Astrocyte (in vitro differentiated cells and primary cell): ENCODE results near the gene BPTF. TPM values are rescaled to one million over a fixed set of nuclear protein-coding genes. Genes with fewer than 3 reads are reported as not detected.
"Not testable (repeated sequence)": the region's sequence is repeated elsewhere in the genome, so short reads cannot be mapped to it uniquely, and the experiment has no call there.

Experiments
- DNase-seq: peaks from one replicate; pipeline ENCODE4 v3.0.0-alpha.2; 2010; ENCODE audit warnings: low read depth
- FAIRE-seq: peaks from 2 replicates; lab custom pipeline; 2011; peaks lifted over from hg19 to GRCh38; lab: Jason Lieb, UNC
- H2AFZ ChIP-seq: 2 replicates; pipeline ENCODE4 v1.6.0; 2012; ENCODE audit warnings: low read depth, low read length, inconsistent platforms
- H3K27ac ChIP-seq: 2 replicates; pipeline ENCODE4 v1.5.1; 2011; ENCODE audit warnings: low read depth, low read length, inconsistent platforms
- H3K27me3 ChIP-seq: 2 replicates; pipeline ENCODE4 v1.6.0; 2011; ENCODE audit warnings: low read length, inconsistent platforms; ENCODE audit not compliant: insufficient read depth
- H3K36me3 ChIP-seq: 2 replicates; pipeline ENCODE4 v1.5.1; 2011; ENCODE audit warnings: low read length, inconsistent platforms; ENCODE audit not compliant: insufficient read depth
- H3K4me1 ChIP-seq: 2 replicates; pipeline ENCODE4 v1.5.1; 2011; ENCODE audit warnings: low read length, inconsistent platforms; ENCODE audit not compliant: insufficient read depth
- H3K4me2 ChIP-seq: 2 replicates; pipeline ENCODE4 v1.6.0; 2012; ENCODE audit warnings: low read length, inconsistent platforms
- H3K4me3 ChIP-seq: 2 replicates; pipeline ENCODE4 v1.5.1; 2011; ENCODE audit warnings: low read depth, mild to moderate bottlenecking, low read length, inconsistent platforms; ENCODE audit not compliant: insufficient read depth
- H3K79me2 ChIP-seq: 2 replicates; pipeline ENCODE4 v1.6.0; 2012; ENCODE audit warnings: mild to moderate bottlenecking, low read length, inconsistent platforms; ENCODE audit not compliant: insufficient read depth
- H3K9ac ChIP-seq: 2 replicates; pipeline ENCODE4 v1.6.0; 2012; ENCODE audit warnings: mild to moderate bottlenecking, low read length, inconsistent platforms
- H3K9me3 ChIP-seq: 2 replicates; pipeline ENCODE4 v1.5.1; 2012; ENCODE audit warnings: low read depth, mild to moderate bottlenecking, low read length, inconsistent platforms; ENCODE audit not compliant: insufficient read depth
- H4K20me1 ChIP-seq: 2 replicates; pipeline ENCODE4 v1.6.0; 2012; ENCODE audit warnings: low read length, inconsistent platforms; ENCODE audit not compliant: insufficient read depth
- H3K27ac Mint-ChIP-seq: one replicate; pipeline ENCODE4 v1.8.0; 2021; ENCODE audit warnings: mild to moderate bottlenecking, mixed read lengths; ENCODE audit not compliant: unreplicated experiment
- H3K27me3 Mint-ChIP-seq: one replicate; pipeline ENCODE4 v1.8.0; 2021; ENCODE audit warnings: low read depth, mixed read lengths; ENCODE audit not compliant: unreplicated experiment
- H3K36me3 Mint-ChIP-seq: one replicate; pipeline ENCODE4 v1.8.0; 2021; ENCODE audit warnings: low read depth, mixed read lengths; ENCODE audit not compliant: unreplicated experiment
- H3K4me1 Mint-ChIP-seq: one replicate; pipeline ENCODE4 v1.8.0; 2021; ENCODE audit warnings: low read depth, mixed read lengths; ENCODE audit not compliant: unreplicated experiment
- H3K4me3 Mint-ChIP-seq: one replicate; pipeline ENCODE4 v1.8.0; 2021; ENCODE audit warnings: mild to moderate bottlenecking, moderate library complexity, mixed read lengths; ENCODE audit not compliant: unreplicated experiment
- H3K9me3 Mint-ChIP-seq: one replicate; pipeline ENCODE4 v1.8.0; 2021; ENCODE audit warnings: mild to moderate bottlenecking, mixed read lengths; ENCODE audit not compliant: unreplicated experiment
- CTCF ChIP-seq: IDR thresholded peaks from 2 replicates; pipeline ENCODE4 v1.5.1; 2011; ENCODE audit warnings: low read depth, mild to moderate bottlenecking, inconsistent platforms, low read length, moderate library complexity; ENCODE audit not compliant: insufficient read depth
- EZH2 ChIP-seq: IDR thresholded peaks from 2 replicates; pipeline ENCODE4 v1.6.1; 2012; ENCODE audit warnings: mild to moderate bottlenecking, low read length, inconsistent platforms; ENCODE audit not compliant: insufficient read depth
- total RNA-seq: library from RNA; stranded (reverse); gene quantifications from 2 replicates; pipeline ENCODE4 v1.2.1, GENCODE V29; 2021

BPTF gene
- total RNA-seq, 1 donor from 2014 or later = 72.7 TPM

- H3K4me1 Mint-ChIP-seq = peaks cover 10% of the 10 kb centered on the region
- no peak for FAIRE-seq
Measured at GRCh38 chr17:67855504-67856324, 30.4 kb downstream of the BPTF start.

GRCh38 chr17:67856402-67856801, 31.1 kb downstream of the BPTF start:
- not testable (repeated sequence) for H3K27ac Mint-ChIP-seq, H3K27ac ChIP-seq, H3K36me3 Mint-ChIP-seq, H3K9ac ChIP-seq, H3K4me3 Mint-ChIP-seq, H3K4me2 ChIP-seq, H3K4me1 Mint-ChIP-seq, H3K4me3 ChIP-seq, FAIRE-seq, H3K27me3 ChIP-seq, H3K9me3 ChIP-seq, H2AFZ ChIP-seq, H3K9me3 Mint-ChIP-seq, DNase-seq, H3K27me3 Mint-ChIP-seq, H3K4me1 ChIP-seq
- Histone ChIP-seq H3K36me3 (peaks cover 14% of the 10 kb centered on the region), H4K20me1 (peaks cover 86% of the 10 kb centered on the region), H3K79me2 (peaks cover 98% of the 10 kb centered on the region)

More at GRCh38 chr17:67855504-67856324, 30.4 kb downstream of the BPTF start:
- no peak overlapping the region for H3K4me2 ChIP-seq
- peaks cover 4% of the 10 kb centered on the region for H3K9me3 Mint-ChIP-seq
- H3K36me3 ChIP-seq = peaks cover 14% of the 10 kb centered on the region
- no peak overlapping the region for H3K9ac ChIP-seq
- no peak overlapping the region for H3K4me3 ChIP-seq
- no peaks in the 10 kb centered on the region for H3K27me3 ChIP-seq
- H3K27ac ChIP-seq = no peak overlapping the region
- no peaks in the 10 kb centered on the region for H3K4me1 ChIP-seq
- H3K27me3 Mint-ChIP-seq = no peaks in the 10 kb centered on the region
- no peak overlapping the region for H3K4me3 Mint-ChIP-seq
- H2AFZ ChIP-seq = no peak overlapping the region
- H3K79me2 ChIP-seq = peaks cover 98% of the 10 kb centered on the region
- no peak overlapping the region for H3K27ac Mint-ChIP-seq
- DNase-seq = no peak
- H3K36me3 Mint-ChIP-seq = peaks cover 7% of the 10 kb centered on the region
- peaks cover 86% of the 10 kb centered on the region for H4K20me1 ChIP-seq
- H3K9me3 ChIP-seq = no peaks in the 10 kb centered on the region
- no peak for TF ChIP-seq EZH2
- TF ChIP-seq CTCF = no peak

- Histone ChIP-seq H3K36me3 (no peaks in the 10 kb centered on the region), H3K4me1 (no peaks in the 10 kb centered on the region), H3K9me3 (no peaks in the 10 kb centered on the region), H3K27ac (no peak overlapping the region), H3K4me3 (no peak overlapping the region), H3K79me2 (peaks cover 98% of the 10 kb centered on the region), H3K4me2 (no peak overlapping the region), H3K27me3 (no peaks in the 10 kb centered on the region), H4K20me1 (peaks cover 90% of the 10 kb centered on the region), H2AFZ (no peak overlapping the region), H3K9ac (no peak overlapping the region)
- TF ChIP-seq CTCF = no peak
- TF ChIP-seq EZH2 = no peak
- Mint-ChIP-seq H3K27ac (no peak overlapping the region), H3K27me3 (no peaks in the 10 kb centered on the region), H3K4me1 (peaks cover 5% of the 10 kb centered on the region), H3K4me3 (no peak overlapping the region), H3K36me3 (no peaks in the 10 kb centered on the region), H3K9me3 (no peaks in the 10 kb centered on the region)
- DNase-seq (no peak), FAIRE-seq (no peak)
Measured at GRCh38 chr17:67862614-67863217, 37.4 kb downstream of the BPTF start.
